CD4-positive, alpha-beta T cell treated with Interleukin-6 at 100 ng/mL for 8 hours (primary cell): ENCODE data around the gene MUC16.
"Not testable (repeated sequence)": the region's sequence is repeated elsewhere in the genome, so short reads cannot be mapped to it uniquely, and the experiment has no call there.

ENCODE experiments used
- DNase-seq: peaks from one replicate; pipeline ENCODE4 v3.0.0-alpha.2; 2020; ENCODE audit warnings: mixed read lengths, low spot score

MUC16 gene

DNA sequence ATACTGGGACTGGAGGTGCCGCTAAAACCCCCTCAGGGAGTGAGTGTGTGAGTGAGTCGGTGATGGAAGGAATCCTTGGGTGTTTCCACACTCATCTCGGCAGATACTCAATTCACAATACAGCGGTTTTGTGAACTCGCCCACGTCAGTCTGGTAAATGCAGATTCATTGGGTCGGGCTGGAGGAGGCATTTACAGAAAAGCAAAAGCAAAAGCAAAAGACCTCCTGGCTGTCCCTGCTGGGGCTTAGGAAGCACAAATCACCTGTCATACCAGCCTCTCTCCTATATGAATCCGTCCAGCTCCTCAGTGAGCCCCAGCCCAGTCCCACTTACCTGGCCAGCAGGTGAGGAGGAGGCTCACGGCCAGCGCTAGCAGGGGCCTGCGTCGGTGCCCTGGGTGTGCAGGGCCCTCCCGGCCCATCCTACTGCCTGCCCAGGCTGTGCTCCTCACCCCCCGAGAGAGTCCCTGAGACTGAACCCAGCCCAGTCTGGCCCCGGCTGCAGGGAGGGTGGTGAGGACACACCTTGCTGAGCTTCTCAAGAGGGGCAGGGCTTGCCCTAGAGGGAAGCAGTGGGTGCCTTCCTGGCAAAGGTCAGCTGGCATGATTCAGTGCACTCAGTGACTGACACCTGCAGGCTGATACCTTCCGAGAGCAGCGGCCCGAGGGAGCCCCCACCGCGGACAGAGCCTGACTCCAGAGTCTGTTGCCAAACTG, at the start of gene MUC16:
Gene MUC16, minus strand, starts transcription at position 475 of the 717 bp plus-strand sequence.
- no peak for DNase-seq

DNA sequence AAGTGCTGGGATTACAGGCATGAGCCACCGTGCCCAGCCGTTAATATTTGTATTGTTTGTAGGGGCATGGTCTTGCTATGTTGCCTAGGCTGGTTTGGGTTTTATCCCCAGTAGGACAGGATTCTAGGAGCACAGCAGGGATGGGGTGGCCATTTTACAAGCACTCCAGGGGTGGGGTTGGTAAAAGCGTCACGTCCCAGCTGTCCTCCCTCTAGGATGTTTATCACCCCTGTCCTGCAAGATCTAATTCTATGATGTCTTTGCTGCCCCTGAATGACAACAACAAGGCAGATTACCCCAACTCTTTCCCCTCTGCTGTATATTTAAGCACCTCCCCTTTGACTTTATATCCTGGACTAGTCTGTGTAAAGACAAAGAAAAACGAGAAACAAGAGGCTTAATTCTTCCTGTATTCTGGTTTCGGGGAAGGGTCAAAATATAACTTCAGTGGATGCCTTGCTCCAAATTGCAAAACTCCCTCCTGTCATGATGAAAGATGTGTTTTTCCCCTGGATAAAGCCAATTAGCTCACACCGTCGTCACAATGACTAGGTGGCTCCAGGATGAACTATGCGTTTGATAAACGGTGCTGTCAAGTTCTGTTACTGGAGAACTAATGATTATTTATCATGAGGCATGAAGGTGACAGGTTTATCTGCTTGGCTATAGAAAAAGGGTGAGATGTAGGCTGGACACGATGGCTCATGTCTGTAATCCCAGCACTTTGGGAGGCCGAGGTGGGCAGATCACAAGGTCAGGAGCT, 48.9 kb upstream of the MUC16 start:
- no peak for DNase-seq

DNA sequence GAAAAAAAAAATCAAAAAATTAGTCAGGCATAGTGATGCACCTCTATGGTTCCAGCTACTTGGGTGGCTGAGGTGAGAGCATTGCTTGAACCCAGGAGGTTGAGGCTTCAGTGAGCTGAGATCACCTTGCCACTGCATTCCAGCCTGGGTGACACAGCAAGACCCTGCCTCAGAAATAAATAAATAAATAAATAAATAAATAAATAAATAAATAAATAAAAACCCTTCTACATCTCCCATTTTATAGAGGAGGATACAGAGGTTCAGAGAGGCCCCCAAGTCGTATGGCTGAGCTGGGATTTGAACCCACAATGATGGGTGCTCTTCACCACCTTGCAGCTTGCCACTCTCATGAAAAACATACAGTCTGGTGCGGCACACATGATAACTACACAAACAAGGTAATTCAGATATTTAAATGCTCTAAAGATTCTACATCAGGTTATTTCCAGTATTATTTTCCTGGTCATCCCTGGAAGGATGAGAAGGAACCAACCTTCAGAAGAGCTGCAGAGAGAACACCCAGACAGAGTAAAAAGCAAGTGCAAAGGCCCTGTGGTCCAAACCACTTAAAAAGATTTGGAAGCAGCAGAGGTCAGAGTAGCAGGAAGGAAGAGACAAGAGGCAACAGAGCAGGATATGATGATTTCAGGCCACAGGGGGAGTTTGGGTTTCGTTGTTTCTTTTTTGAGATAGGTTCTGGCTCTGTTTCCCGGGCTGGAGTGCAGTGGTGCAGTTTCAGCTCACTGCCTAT, 47.5 kb upstream of the MUC16 start:
- no peak for DNase-seq

DNA sequence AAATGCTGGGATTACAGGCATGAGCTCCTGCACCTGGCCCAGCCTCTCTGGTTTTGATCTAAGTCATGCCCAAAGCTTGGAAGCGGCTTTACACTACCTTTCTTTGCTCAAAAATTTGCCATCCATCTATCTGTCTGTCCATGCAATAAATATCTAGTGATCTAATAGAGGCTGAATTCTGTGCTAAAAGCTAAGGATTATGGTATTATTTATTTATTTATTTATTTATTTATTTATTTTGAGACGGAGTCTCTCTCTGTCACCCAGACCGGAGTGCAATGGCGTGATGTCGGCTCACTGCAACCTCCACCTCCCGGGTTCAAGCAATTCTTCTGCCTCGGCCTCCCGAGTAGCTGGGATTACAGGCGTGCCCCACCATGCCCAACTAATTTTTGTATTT, 45.9 kb upstream of the MUC16 start:
- DNase-seq: not testable (repeated sequence)

DNA sequence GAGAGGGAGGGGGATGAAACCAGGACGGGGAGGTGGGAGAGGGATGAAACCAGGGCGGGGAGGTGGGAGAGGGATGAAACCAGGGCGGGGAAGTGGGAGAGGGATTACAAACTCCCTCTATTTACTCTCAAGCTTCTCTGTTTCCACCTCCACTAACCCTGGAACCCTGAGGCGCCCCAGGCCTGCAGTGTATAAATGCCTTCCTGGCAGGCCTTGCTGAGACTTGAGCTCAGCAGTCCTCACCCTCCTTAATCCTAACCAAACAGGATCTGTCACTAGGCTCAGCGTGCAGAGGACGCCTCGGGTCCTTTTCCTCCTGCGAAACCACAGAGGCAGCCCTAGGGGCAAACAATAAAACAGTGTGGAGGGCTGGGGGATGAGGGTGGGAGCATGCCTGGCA, 44.6 kb upstream of the MUC16 start:
- DNase-seq: no peak

- no peak for DNase-seq
Observed at GRCh38 chr19:9054207-9054606, 44.0 kb upstream of the MUC16 start.

- DNase-seq: not testable (repeated sequence)
Observed at GRCh38 chr19:9053674-9054073, 43.5 kb upstream of the MUC16 start.

DNA sequence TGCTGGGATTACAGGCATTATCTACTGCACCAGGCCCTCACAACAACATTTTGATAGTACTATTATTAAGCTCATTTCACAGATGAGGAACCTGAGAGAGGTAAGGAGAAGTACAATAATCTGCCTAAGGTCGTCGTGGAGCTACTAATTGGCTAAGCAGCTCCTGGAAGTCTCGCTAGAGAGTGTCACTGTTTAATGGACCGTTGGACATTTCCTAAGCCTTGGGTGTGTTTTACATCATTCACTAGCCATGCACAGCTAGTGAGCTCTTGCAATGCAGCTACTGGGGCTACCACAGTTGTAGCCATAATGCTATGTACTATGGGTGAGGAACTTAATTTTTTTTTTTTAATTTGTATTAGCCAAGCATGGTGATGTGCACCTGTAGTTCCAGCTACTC, 42.7 kb upstream of the MUC16 start:
- DNase-seq: no peak

GRCh38 chr19:9046694-9047093, 36.5 kb upstream of the MUC16 start:
- no peak for DNase-seq

- DNase-seq: no peak
Observed at GRCh38 chr19:9044449-9044848, 34.2 kb upstream of the MUC16 start.

- DNase-seq: no peak
Observed at GRCh38 chr19:9043524-9043923, 33.3 kb upstream of the MUC16 start.

DNA sequence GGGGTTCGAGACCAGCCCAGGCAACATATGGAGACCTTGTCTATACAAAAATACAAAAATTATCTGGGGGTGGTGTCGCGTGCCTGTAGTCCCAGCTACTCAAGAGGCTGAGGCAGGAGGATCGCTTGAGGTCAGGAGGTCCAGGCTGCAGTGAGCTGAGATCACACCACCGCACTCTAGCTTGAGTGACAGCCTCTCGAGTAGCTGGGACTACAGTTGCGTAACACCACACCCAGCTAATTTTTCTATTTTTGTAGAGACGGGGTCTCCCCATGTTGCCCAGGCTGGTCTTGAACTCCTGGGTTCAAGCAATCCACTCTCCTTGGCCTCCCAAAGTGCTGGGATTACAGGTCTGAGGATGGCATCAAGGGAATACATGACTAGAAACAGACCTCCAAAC, 30.8 kb upstream of the MUC16 start:
- DNase-seq: no peak

GRCh38 chr19:9040131-9040530, 29.9 kb upstream of the MUC16 start:
- DNase-seq: no peak

DNA sequence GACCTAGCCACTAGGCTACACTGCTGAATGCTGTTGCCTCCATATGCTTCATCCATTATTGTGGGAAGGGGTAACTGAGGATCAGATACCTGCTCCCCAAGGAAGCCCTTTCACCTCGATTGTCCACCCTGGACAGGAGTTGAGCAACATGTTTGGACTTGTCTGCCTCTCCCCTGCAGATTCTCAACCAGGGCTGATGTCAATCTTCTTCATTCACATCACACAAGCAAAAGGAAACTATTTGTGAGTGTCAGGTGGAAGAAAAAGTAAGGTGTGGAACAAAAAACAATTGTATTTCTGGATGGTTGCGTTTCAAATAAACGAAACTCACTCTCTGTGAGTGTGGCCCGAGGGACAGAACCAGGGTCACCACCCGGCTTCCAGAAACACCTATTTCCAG, 29.5 kb upstream of the MUC16 start:
- DNase-seq: no peak

- DNase-seq: no peak
Observed at GRCh38 chr19:9037400-9038062, 27.3 kb upstream of the MUC16 start.

- no peak for DNase-seq
Observed at GRCh38 chr19:9032136-9032631, 22.0 kb upstream of the MUC16 start.

DNA sequence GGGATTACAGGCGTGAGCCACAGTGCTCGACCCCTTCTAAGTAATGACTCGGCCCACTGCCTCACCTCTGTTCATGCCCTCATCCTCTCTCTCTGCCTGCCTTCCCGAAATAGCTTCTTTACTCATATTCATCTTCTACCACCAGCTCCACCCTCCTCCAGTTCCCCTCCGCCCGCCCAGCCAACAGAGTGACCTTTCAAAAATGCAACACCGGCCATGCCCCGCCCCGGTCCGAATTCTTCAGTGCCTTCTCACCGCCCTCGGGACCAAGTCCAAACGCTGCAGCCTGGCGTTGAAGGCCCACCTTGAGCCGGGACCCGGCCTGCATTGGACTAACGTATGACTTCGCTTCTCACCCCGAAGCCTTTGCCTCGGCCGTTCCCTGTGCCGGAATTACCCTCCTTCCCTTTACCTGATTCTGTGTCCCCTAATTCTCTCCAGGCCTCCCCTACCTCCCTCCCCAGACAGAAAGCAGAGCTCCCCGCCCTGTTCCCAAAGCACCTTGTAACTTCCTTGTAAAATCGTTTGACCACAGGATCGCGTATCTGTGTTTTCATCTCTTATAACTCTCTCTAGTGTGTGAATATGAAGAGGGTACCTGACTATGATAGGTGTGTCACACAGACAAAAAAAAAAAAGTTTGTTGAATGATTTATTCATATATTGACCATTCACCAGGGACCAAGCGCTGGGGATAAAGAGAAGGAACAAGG, 8.1 kb upstream of the MUC16 start:
- no peak for DNase-seq

- DNase-seq: no peak
Observed at GRCh38 chr19:9014803-9015202, 4.6 kb upstream of the MUC16 start.

DNA sequence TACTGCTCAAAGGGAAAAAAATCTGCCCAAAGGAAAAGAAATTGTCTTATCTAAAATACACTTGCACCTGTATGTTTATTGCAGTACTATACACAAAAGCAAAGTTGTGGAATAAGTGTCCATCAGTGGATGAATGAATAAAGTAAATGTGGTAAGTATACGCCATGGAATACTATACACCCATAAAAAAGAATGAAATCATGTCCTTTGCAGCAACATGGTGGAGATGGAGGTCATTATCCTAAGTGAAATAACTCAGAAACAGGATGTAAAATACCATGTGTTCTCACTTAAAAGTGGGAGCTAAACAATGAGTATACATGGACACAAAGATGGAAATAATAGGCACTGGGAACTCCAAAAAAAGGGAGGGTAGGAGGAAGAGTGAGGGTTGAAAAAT, 3.8 kb upstream of the MUC16 start:
- DNase-seq: no peak

DNA sequence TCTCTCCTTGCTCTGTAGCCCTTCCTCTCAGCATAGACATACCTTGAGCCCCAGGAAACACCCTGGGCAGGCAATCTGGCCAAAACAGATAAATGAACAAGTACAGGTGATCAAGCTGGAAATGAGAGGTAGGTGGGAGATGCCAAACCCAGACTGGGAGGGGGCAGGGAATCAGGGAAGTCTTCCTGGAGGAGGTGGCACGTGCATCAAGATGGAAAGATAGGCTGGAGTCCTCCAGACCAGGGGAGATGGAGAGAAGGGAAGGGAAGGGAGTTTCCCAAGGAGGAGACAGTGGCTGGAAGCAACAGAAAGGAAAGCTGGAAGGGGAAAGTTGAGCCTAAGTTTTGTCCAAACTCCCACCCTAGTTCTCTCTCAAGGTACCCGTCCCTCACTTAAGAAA, 1.7 kb upstream of the MUC16 start:
- DNase-seq: no peak

- DNase-seq: no peak
Observed at GRCh38 chr19:9010693-9011092, 484 bp upstream of the MUC16 start.

GRCh38 chr19:9009431-9009830, 778 bp downstream of the MUC16 start:
- DNase-seq: no peak
